Mesothelial cell of epicardium (in vitro differentiated cells): Measurements from ENCODE around the gene SBF2. TPM values are rescaled to one million over a fixed set of nuclear protein-coding genes. Genes with fewer than 3 reads are reported as not detected.
A peak's percentile ranks its signal among the peaks of the same experiment; 100 is the strongest.

Experiments
- DNase-seq, 2 experiments: peaks; one replicate each; pipeline ENCODE4 v3.0.0; 2021; ENCODE audit warnings: low spot score in 2 of 2; ENCODE audit not compliant: unreplicated experiment in 2 of 2
- H3K27ac Mint-ChIP-seq: 2 replicates; pipeline ENCODE4 v1.8.0; 2021; ENCODE audit warnings: mixed read lengths
- H3K27me3 Mint-ChIP-seq: 2 replicates; pipeline ENCODE4 v1.8.0; 2021; ENCODE audit warnings: low read depth, mixed read lengths
- H3K36me3 Mint-ChIP-seq: 2 replicates; pipeline ENCODE4 v1.8.0; 2021; ENCODE audit warnings: mixed read lengths
- H3K4me1 Mint-ChIP-seq: 2 replicates; pipeline ENCODE4 v1.8.0; 2021; ENCODE audit warnings: mixed read lengths
- H3K4me3 Mint-ChIP-seq: 2 replicates; pipeline ENCODE4 v1.8.0; 2021; ENCODE audit warnings: mild to moderate bottlenecking, moderate library complexity, mixed read lengths
- H3K9me3 Mint-ChIP-seq: 2 replicates; pipeline ENCODE4 v1.8.0; 2021; ENCODE audit warnings: mixed read lengths
- CTCF ChIP-seq: fragments of 200-600 bp; sonication (generic); IDR thresholded peaks from one replicate; pipeline ENCODE4 v1.5.0; 2021; ENCODE audit warnings: antibody characterized with exemption; ENCODE audit not compliant: unreplicated experiment
- total RNA-seq: library from RNA; stranded (reverse); gene quantifications from 3 replicates; pipeline ENCODE4 v1.2.1, GENCODE V29; 2021

SBF2 gene
- total RNA-seq, 1 donor from 2014 or later = 58.4 TPM

DNA sequence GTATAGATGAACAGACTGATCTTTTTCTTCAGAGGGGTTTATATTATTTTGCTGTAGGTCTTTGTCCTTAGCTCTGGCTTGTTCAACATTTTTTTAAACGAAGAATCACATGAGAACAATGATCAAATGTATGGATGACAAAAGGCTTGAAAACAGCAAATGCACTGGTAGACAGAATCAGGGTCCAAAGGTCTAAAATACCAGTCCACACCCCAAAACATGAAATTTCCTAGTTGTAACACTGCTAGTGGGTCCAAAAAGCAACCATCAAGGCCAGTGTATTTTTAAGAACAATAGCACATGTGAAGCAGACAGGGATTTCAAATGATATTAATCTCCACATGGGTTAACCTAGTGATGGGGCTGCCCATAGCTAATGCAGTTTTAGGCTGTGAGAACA is 468.1 kb downstream of the SBF2 start:
- no peak for DNase-seq
- H3K9me3 Mint-ChIP-seq = no peaks in the 10 kb centered on the region
- H3K4me1 Mint-ChIP-seq = peaks cover 31% of the 10 kb centered on the region
- TF ChIP-seq CTCF = no peak
- H3K36me3 Mint-ChIP-seq = peaks cover 11% of the 10 kb centered on the region
- H3K4me3 Mint-ChIP-seq = no peak overlapping the region
- no peaks in the 10 kb centered on the region for H3K27me3 Mint-ChIP-seq
- H3K27ac Mint-ChIP-seq = no peak overlapping the region

DNA sequence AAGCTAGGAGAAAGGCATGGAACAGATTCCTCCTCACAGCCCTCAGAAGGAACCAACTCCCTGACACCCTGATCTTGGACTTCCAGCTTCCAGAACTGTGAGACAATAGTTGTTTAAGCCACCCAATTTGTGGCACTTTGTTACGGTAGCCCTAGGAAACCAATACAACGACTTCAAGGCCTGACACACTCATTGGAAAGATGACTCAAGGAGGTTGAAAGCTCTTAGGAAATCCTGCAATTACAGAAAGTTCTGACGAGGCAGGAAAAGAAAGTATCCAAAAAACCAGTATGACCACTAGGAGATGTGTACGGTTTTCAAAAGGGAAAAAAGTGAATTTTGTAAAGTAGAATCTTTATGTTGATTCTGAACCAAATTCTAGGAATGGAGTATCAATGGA is 468.7 kb downstream of the SBF2 start:
- DNase-seq = no peak
- Mint-ChIP-seq H3K27ac (no peak overlapping the region), H3K9me3 (no peaks in the 10 kb centered on the region), H3K36me3 (peaks cover 11% of the 10 kb centered on the region), H3K4me3 (no peak overlapping the region), H3K27me3 (no peaks in the 10 kb centered on the region), H3K4me1 (peaks cover 36% of the 10 kb centered on the region)
- no peak for TF ChIP-seq CTCF

DNA sequence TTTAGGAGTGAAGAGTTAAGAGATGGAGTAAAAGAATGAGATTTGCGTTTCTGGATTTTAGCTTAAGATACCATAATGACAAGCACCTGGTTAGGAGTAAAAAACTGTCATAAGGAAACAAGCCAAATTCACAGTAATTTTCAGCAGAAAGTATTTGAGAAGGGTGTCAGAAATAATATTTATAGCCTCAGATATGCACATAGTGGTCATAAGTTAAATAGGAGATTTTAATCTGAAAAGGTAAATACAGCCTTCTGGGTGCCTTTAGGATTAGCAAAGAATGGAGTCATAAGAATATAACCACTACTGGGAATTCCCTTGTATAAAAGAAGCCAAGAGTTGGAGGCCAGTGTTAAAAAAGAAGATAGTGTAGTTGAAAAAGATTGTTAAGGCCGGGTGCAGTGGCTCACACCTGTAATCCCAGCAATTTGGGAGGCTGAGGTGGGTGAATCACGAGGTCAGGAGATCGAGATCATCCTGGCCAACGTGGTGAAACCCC is 470.1 kb downstream of the SBF2 start:
- H3K9me3 Mint-ChIP-seq = no peaks in the 10 kb centered on the region
- H3K27ac Mint-ChIP-seq = peak overlapping the region; percentile 81
- no peak for DNase-seq
- peaks cover 11% of the 10 kb centered on the region for H3K36me3 Mint-ChIP-seq
- H3K4me3 Mint-ChIP-seq = no peak overlapping the region
- no peak for TF ChIP-seq CTCF
- H3K4me1 Mint-ChIP-seq = peaks cover 37% of the 10 kb centered on the region
- no peaks in the 10 kb centered on the region for H3K27me3 Mint-ChIP-seq

GRCh38 chr11:9823439-9823838 is 470.6 kb downstream of the SBF2 start:
- TF ChIP-seq CTCF = no peak
- peaks cover 11% of the 10 kb centered on the region for H3K36me3 Mint-ChIP-seq

DNA sequence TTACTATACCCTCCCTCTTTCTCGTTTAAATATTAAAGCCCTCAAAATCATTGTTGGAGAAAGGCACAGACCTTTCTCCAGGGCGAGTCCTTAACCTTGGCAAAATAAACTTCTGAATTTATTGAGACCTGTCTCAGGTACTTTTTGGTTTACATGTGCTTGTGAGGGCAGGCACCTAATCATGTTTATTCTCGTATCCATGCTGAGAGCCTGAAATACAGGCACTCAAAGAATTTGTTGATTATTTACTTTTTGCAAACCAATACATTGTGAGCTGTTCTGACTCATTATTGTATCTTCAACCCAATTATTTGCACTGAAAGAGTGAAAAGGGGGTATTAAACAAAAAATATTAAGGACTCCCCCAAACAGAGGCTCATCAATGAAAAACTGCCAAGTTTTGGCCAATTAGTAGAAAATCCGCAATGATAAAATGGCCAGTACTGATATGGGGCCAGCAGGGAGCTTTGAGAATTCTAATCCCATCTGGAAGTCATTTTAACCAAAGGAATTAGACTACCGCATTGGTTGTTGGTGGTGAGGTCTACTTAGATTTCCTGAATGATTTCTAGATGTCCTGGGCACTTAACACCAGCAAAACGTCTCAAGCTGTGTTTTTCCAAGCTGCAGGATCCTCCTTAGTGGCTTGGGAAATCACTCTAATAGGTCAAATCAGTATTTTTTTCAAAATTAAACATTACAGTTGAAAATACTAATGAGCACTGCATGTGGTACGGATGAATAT is 472.8 kb downstream of the SBF2 start:
- Mint-ChIP-seq H3K4me1 (peaks cover 26% of the 10 kb centered on the region), H3K9me3 (no peaks in the 10 kb centered on the region), H3K27ac (peak overlapping the region; percentile 35), H3K27me3 (no peaks in the 10 kb centered on the region), H3K36me3 (peaks cover 4% of the 10 kb centered on the region), H3K4me3 (no peak overlapping the region)
- no peak for TF ChIP-seq CTCF
- DNase-seq = no peak

More at GRCh38 chr11:9823439-9823838, 470.6 kb downstream of the SBF2 start:
- peaks cover 36% of the 10 kb centered on the region for H3K4me1 Mint-ChIP-seq
- no peak for DNase-seq
- H3K27ac Mint-ChIP-seq = peak overlapping the region; percentile 81
- H3K9me3 Mint-ChIP-seq = no peaks in the 10 kb centered on the region
- no peaks in the 10 kb centered on the region for H3K27me3 Mint-ChIP-seq
- H3K4me3 Mint-ChIP-seq = no peak overlapping the region
